Duodenal mucosa (tissue), 2 donors: Measurements from ENCODE around the gene TYW1B.
"Not testable (repeated sequence)": the region's sequence is repeated elsewhere in the genome, so short reads cannot be mapped to it uniquely, and the experiment has no call there.

Experiments used
- H3K27ac ChIP-seq: one replicate; pipeline ENCODE4 v1.7.0; 2013; ENCODE audit warnings: low read depth, low read length
- H3K27me3 ChIP-seq, 2 donors: one replicate each; pipeline ENCODE4 v1.7.0; 2013; ENCODE audit warnings: low read length in 2 of 2, control low read depth in 1 of 2; ENCODE audit not compliant: insufficient read depth in 2 of 2, control insufficient read depth in 1 of 2
- H3K36me3 ChIP-seq, 2 donors: one replicate each; pipeline ENCODE4 v1.7.0; 2013; ENCODE audit warnings: low read length in 2 of 2, control low read depth in 1 of 2; ENCODE audit not compliant: insufficient read depth in 2 of 2, control insufficient read depth in 1 of 2
- H3K4me1 ChIP-seq, 2 donors: one replicate each; pipeline ENCODE4 v1.7.0; 2013; ENCODE audit warnings: low read length in 2 of 2, control low read depth in 1 of 2; ENCODE audit not compliant: insufficient read depth in 2 of 2, control insufficient read depth in 1 of 2
- H3K4me3 ChIP-seq, 2 donors: one replicate each; pipeline ENCODE4 v1.7.0; 2013; ENCODE audit warnings: low read length in 2 of 2, low read depth in 1 of 2
- H3K9ac ChIP-seq, 2 donors: one replicate each; pipeline ENCODE4 v1.7.0; 2013; ENCODE audit warnings: low read length in 2 of 2, low read depth in 1 of 2
- H3K9me3 ChIP-seq, 2 donors: one replicate each; pipeline ENCODE4 v1.7.0; 2013; ENCODE audit warnings: low read length in 2 of 2, control low read depth in 1 of 2; ENCODE audit not compliant: control insufficient read depth in 1 of 2

The TYW1B gene

DNA sequence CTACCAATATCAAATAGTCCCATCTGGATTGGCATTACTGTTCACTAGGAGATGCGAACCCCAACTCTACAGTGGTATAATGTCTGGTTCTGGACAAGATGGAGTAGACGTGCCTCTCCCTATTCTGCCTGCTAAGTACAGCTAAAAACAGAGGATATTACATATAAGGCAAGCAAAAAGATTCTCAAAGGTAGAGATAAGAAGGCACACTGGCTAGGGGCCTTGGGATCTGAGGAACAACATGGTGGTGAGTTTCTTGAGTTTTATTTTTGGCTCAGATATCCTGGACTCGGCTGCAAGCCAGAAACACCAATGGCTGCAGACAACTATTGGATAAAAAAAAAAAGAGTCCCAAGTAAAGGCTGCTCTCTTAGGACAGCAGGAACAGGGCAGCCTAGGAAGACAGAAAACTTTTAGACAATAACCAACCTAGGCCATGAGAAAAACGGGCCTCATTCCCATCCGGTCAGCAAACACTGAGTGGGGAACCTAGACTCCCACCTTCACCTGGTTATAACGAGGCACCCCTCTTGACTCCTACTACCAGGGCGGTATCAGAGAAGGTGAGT, 222.1 kb downstream of the TYW1B start:
- not testable (repeated sequence) for H3K9me3 ChIP-seq, H3K27me3 ChIP-seq, H3K36me3 ChIP-seq, H3K4me1 ChIP-seq, H3K9ac ChIP-seq, H3K27ac ChIP-seq, H3K4me3 ChIP-seq

DNA sequence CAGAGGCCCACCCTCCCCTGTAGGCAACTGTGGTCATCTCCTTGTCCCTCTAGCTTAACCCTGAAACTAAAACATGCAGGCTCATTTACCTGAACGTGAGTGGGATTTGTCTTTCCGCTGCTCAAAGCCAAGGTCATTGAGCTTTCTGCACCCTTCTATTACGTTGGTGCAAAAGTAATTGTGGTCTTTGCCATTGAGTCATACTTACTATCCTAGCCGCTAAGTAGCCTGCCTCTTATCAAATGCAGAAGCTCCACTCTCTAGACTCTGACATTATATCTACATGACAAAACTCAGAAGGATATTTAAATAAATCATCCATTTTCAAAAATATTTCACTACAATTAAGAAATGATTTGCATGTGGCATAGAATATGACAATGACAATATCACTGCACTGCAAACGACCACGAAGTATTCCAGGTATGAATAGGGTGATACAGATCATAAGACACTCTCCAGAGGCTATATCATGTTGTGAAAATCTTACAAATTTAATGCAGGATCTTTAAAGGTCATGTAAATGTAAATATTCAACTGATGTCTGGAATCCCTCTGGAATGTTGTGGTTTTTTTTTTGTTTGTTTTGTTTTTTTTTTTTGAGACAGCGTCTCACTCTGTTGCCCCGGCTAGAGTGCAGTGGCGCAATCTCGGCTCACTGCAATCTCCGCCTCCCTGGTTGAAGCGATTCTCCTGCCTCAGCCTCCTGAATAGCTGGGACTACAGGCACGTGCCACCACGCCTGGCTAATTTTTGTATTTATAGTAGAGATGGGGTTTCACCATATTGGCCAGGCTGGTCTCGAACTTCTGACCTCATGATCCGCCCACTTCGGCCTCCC, 223.0 kb downstream of the TYW1B start:
- not testable (repeated sequence) for H3K4me1 ChIP-seq, H3K9me3 ChIP-seq, H3K4me3 ChIP-seq, H3K9ac ChIP-seq, H3K36me3 ChIP-seq, H3K27ac ChIP-seq, H3K27me3 ChIP-seq

DNA sequence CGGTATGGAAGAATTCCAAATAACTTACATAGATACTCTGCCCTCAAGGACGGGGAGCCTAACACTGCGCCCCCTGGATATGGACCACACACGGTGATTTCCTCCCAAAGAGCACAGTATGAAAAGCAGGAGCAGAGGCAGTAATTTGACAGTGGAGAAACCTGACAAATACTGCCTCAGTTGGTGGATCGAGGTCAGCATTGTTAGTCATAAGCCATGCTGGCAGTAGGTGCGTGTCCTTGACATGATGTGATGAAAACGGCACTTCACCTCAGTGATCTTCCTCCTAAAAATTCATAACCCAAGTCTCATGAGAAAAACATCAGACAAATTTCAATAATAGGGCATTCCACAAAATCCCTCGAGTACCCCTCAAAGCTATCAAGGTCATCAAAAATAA, 224.5 kb downstream of the TYW1B start:
- not testable (repeated sequence) for H3K4me1 ChIP-seq, H3K36me3 ChIP-seq, H3K9me3 ChIP-seq, H3K27me3 ChIP-seq, H3K27ac ChIP-seq, H3K4me3 ChIP-seq, H3K9ac ChIP-seq

DNA sequence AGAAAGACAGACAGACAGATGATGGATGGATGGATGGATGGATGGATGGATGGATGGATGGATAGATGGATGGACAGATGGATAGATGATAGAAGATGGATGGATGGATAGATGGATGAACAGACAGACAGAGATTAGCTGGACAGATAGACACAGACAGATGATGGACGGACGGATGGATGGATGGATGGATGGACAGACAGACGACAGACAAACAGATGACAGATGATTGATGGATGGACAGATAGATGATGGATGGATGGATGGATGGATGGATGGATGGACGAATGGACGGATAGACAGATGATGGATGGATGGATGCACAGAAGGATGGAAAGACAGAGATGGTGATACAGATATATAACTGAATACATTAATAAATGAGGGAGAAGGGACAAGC, 224.9 kb downstream of the TYW1B start:
- no peak overlapping the region for H3K27ac ChIP-seq
- no peaks in the 10 kb centered on the region for H3K27me3 ChIP-seq
- H3K9me3 ChIP-seq, result no peaks in the 10 kb centered on the region
- no peak overlapping the region for H3K9ac ChIP-seq
- no peak overlapping the region for H3K4me3 ChIP-seq
- no peaks in the 10 kb centered on the region for H3K36me3 ChIP-seq
- H3K4me1 ChIP-seq, result no peaks in the 10 kb centered on the region

DNA sequence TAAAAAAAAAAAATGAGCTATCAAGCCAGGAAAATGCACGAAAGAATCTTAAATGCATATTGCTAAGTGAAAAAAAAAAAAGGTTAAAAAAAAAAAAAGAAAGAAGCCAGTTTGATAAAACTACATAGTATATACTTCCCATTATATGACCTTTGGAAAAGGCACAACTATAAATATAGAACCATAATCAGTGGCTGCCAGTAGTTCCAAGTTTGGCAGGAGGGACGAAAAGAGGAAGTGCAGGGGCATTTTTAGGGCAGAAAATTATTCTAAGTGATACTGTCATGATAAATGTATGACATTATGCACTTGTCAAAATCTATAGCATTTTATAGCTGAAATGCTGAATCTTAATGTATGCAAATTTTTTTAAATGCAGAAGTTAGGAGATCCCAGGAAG, 226.3 kb downstream of the TYW1B start:
- H3K27me3 ChIP-seq, H3K27ac ChIP-seq, H3K9me3 ChIP-seq, H3K36me3 ChIP-seq, H3K4me3 ChIP-seq, H3K9ac ChIP-seq, H3K4me1 ChIP-seq: not testable (repeated sequence)

DNA sequence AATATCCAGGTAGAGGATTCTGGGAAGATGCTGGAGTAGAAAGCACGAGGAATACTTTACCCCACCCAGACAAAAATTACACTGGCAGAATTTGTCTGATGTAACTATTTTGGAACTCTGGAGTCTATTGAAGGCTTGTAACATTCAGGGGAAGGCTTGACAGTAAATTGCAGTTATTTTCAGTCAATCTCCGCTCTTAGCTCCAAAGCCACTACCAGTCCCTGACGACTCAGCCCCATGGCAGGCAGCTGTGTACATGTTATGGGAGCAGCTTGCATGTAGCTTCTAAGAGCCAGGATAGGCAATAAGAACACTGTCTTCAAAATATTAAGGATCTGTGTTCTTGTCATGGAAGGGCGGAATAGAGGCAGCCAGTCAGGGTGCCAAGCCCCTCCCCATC, 238.0 kb downstream of the TYW1B start:
- not testable (repeated sequence) for H3K27ac ChIP-seq, H3K9ac ChIP-seq, H3K4me1 ChIP-seq, H3K36me3 ChIP-seq, H3K9me3 ChIP-seq, H3K27me3 ChIP-seq, H3K4me3 ChIP-seq

DNA sequence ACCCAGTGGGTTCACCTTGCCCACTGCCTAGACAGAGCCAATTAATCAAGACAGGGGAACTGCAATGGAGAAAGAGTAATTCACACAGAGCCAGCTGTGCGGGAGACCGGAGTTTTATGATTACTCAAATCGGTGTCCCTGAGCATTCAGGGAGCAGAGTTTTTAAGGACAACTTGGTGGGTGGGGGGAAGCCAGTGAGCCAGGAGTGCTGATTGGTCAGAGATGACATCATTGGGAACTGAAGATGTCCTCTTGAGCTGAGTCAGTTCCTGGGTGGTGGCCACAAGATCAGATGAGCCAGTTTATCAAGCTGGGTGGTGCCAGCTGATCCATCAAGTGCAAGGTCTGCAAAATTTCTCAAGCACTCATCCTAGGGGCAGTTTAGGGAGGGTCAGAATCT, 240.7 kb downstream of the TYW1B start:
- H3K27ac ChIP-seq, H3K9me3 ChIP-seq, H3K27me3 ChIP-seq, H3K36me3 ChIP-seq, H3K4me3 ChIP-seq, H3K4me1 ChIP-seq, H3K9ac ChIP-seq: not testable (repeated sequence)

DNA sequence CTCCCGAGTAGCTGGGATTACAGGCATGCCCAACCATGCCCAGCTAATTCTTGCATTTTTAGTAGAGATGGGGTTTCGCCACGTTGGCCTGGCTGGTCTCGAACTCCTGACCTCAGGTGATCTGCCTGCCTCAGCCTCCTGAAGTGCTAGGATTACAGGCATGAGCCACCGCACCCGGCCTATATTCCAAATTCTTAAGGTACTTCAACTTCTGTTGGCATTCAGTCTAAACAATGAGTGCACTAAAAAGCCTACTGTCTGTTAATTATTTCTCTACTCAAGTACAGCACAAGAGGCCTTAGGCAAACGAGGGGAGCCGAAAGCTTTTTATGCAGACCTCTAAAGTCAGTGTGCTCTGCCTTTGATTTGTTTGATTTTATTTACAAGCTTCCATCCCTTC, 243.4 kb downstream of the TYW1B start:
- H3K27me3 ChIP-seq, H3K36me3 ChIP-seq, H3K9me3 ChIP-seq, H3K27ac ChIP-seq, H3K4me1 ChIP-seq, H3K4me3 ChIP-seq, H3K9ac ChIP-seq: not testable (repeated sequence)

DNA sequence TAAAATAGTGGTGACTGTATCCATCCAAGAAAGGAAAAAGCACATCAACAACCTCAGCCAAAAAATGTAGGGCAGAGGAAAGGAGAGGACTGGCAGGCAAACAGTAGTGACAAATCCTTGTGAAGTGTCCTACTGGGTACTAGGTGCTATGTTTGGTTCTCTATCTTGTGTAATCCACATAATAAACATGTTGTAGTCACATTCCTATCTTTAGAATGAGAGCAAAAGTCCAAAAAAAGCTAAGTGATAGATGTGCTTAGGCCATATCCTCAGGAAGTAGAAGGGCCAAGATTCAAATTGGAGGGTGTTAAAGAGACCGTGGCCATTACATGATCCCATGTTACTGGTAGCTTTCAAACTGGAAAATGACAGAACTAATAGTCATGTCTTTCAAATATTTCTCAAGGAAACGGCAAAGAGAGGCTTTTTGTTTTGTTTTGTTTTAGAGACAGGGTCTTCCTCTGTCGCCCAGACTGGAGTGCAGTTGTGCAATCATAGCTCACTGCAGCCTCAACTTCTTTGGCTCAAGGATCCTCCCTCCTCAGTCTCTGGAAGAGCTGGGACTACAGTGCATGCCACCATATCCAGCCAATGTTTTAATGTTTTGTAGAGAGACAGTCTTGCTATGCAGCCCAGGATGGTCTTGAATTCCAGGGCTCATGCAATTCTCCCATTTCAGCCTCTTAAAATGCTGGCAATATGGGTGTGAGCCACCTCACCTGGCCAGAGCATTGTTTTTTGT, 244.2 kb downstream of the TYW1B start:
- H3K9me3 ChIP-seq, H3K27me3 ChIP-seq, H3K9ac ChIP-seq, H3K36me3 ChIP-seq, H3K4me1 ChIP-seq, H3K27ac ChIP-seq, H3K4me3 ChIP-seq: not testable (repeated sequence)

DNA sequence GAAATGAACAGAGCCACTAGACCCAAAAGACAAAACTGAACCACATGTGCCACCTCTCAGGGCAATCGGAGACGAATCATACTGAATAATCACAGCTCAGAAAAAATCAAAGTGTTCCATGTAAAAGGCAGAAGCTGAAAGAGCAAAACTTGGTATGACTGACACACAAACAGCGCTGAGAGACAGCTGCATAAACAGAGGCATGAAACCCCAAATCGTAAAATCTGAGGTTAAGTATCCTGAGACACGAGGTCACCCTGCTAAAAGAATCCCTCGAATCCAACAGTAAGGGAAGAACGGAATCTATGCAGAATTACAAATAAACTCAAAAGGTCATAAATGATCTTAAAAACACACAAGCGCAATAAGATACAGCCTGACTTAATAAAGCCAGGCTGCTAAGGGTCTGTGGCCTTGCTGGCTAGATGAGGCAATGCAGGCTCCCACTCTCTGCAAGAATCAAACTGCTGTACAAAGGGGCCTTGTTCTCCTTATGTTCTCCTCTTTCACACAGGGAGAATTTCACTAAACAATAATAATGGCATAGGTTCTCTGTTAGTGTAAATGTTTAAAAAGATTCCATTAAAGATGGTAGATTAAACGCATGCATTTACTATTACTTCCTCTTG, 247.7 kb downstream of the TYW1B start:
- not testable (repeated sequence) for H3K9me3 ChIP-seq, H3K4me3 ChIP-seq, H3K27me3 ChIP-seq, H3K9ac ChIP-seq, H3K4me1 ChIP-seq, H3K27ac ChIP-seq, H3K36me3 ChIP-seq
